Body of pancreas (tissue), 4 donors: ENCODE data around the gene TPMT.

Experiments used
- CTCF ChIP-seq, 7 experiments: fragments of 450-650 bp in 4 of 7; fragments of 200-600 bp in 3 of 7; sonication (generic) in 3 of 7; IDR thresholded peaks; one replicate each; pipeline ENCODE4 v1.5.1; 2016 to 2019; ENCODE audit warnings: antibody characterized with exemption in 7 of 7
- POLR2A ChIP-seq, 3 donors: fragments of 450-650 bp; IDR thresholded peaks; one replicate each; pipeline ENCODE4 v1.6.1; 2016; ENCODE audit warnings: antibody characterized with exemption in 3 of 3, mild to moderate bottlenecking in 2 of 3

GRCh38 chr6:18151801-18152200 lies 3.1 kb downstream of the TPMT start:
- TF ChIP-seq CTCF (IDR thresholded peaks at IDR 0.05) (no peak), POLR2A (IDR thresholded peaks at IDR 0.05) (no peak)
